Hepatocyte (in vitro differentiated cells): ENCODE results near the gene CYP2A7.
"Not testable (repeated sequence)": the region's sequence is repeated elsewhere in the genome, so short reads cannot be mapped to it uniquely, and the experiment has no call there.

Experiments
- CTCF ChIP-seq: fragments of 200-600 bp; sonication (generic); IDR thresholded peaks from 2 replicates; pipeline ENCODE4 v1.5.1; 2016; ENCODE audit warnings: antibody characterized with exemption, mild to moderate bottlenecking; ENCODE audit not compliant: poor library complexity
- EZH2 ChIP-seq: fragments of 200-600 bp; sonication (generic); IDR thresholded peaks from 2 replicates; pipeline ENCODE4 v1.6.1; 2016; ENCODE audit warnings: antibody characterized with exemption, mild to moderate bottlenecking, borderline replicate concordance

DNA sequence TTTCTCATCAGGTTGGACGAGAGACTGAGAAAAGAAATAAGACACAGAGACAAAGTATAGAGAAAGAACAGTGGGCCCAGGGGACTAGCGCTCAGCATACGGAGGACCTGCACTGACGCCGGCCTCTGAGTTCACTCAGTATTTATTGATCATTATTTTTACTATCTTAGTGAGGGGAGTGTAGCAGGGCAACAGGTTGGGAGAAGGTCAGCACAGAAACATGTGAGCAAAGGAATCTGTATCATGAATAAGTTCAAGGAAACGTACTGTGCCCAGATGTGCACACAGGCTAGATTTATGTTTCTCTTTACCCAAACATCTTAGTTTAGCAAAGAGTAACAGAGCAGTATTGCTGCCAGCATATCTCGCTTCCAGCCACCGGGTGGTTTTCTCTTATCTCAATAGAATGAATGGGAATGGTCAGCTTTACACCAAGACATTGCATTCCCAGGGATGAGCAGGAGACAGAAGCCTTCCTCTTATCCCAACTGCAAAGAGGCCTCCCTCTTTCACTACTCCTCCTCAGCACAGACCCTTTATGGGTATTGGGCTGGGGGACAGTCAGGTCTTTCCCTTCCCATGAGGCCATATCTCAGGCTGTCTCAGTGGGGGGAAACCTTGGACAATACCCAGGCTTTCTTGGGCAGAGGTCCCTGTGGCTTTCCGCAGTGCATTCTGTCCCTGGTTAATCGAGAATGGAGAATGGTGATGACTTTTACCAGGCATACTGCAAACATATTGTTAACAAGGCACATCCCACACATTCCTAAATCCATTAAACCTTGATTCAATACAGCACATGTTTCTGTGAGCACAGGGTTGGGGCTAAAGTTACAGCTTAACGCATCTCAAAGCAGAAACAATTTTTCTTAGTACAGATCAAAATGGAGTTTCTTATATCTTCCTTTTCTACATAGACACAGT is 40.5 kb upstream of the CYP2A7 start:
- not testable (repeated sequence) for TF ChIP-seq CTCF, EZH2
